ENCODE results near the gene NEU4. TPM values are rescaled to one million over a fixed set of nuclear protein-coding genes. Genes with fewer than 3 reads are reported as not detected.
"Not testable (repeated sequence)": the region's sequence is repeated elsewhere in the genome, so short reads cannot be mapped to it uniquely, and the experiment has no call there.

The NEU4 gene
- polyA plus RNA-seq, 1 experiment: not detected

GRCh38 chr2:241776336-241777169 lies 32.4 kb upstream of the NEU4 start, which contains the start of gene GAL3ST2:
TSS of gene GAL3ST2 (plus strand) at chr2:241776822. CDS start at chr2:241776956, 134 bp downstream.
- no peaks in the 10 kb centered on the region for H3K27me3 ChIP-seq (ENCODE audit: control insufficient read depth, insufficient read depth, low read length)
- DNase-seq (ENCODE audit: low read depth, low spot score): no peak
- TF ChIP-seq CTCF (IDR thresholded peaks at IDR 0.05; ENCODE audit: low read depth, low read length): no peak
- ChIA-PET CTCF (no interaction called here), POLR2A (interaction anchor here (0.5 kb wide), 1 partner anchor 16 kb away, joined by 3 read pairs; no protein-coding TSS in a partner anchor)
- no peaks in the 10 kb centered on the region; the same call in 1 of the 2 replicates for H3K9me3 ChIP-seq (ENCODE audit: control insufficient read depth, insufficient read depth, low read length)
- H3K4me3 ChIP-seq (ENCODE audit: low read depth, low read length): no peak within 1 kb of the TSS
- no peak within 1 kb of the TSS for H3K27ac ChIP-seq (ENCODE audit: low read depth, low read length)

- DNase-seq (ENCODE audit: low read depth, low spot score): no peak
- TF ChIP-seq CTCF (IDR thresholded peaks at IDR 0.05; ENCODE audit: low read depth, low read length): no peak
- ChIA-PET POLR2A (no interaction called here), CTCF (no interaction called here)
- Histone ChIP-seq H3K27ac (ENCODE audit: low read depth, low read length) (no peak overlapping the region), H3K9me3 (ENCODE audit: control insufficient read depth, insufficient read depth, low read length) (no peaks in the 10 kb centered on the region; the same call in 1 of the 2 replicates), H3K4me3 (ENCODE audit: low read depth, low read length) (no peak overlapping the region), H3K27me3 (ENCODE audit: control insufficient read depth, insufficient read depth, low read length) (no peaks in the 10 kb centered on the region)
These were observed 31.8 kb upstream of the NEU4 start for GRCh38 chr2:241777170-241777685.

GRCh38 chr2:241777686-241778627 lies 31.0 kb upstream of the NEU4 start:
- H3K27me3 ChIP-seq (ENCODE audit: control insufficient read depth, insufficient read depth, low read length): no peaks in the 10 kb centered on the region
- POLR2A ChIA-PET: no interaction called here
- no peak for TF ChIP-seq CTCF (IDR thresholded peaks at IDR 0.05; ENCODE audit: low read depth, low read length)
- CTCF ChIA-PET: no interaction called here
- H3K9me3 ChIP-seq (ENCODE audit: control insufficient read depth, insufficient read depth, low read length): no peaks in the 10 kb centered on the region; the same call in none of the 2 replicates
- no peak for DNase-seq (ENCODE audit: low read depth, low spot score)
- no peak overlapping the region for H3K27ac ChIP-seq (ENCODE audit: low read depth, low read length)
- no peak overlapping the region for H3K4me3 ChIP-seq (ENCODE audit: low read depth, low read length)

- ChIA-PET POLR2A (no interaction called here), CTCF (no interaction called here)
- no peak for TF ChIP-seq CTCF (IDR thresholded peaks at IDR 0.05; ENCODE audit: low read depth, low read length)
- H3K27ac ChIP-seq (ENCODE audit: low read depth, low read length): no peak overlapping the region
- DNase-seq (ENCODE audit: low read depth, low spot score): no peak
- no peaks in the 10 kb centered on the region; the same call in none of the 2 replicates for H3K9me3 ChIP-seq (ENCODE audit: control insufficient read depth, insufficient read depth, low read length)
- H3K4me3 ChIP-seq (ENCODE audit: low read depth, low read length): no peak overlapping the region
- H3K27me3 ChIP-seq (ENCODE audit: control insufficient read depth, insufficient read depth, low read length): no peaks in the 10 kb centered on the region
These were observed 27.9 kb upstream of the NEU4 start for GRCh38 chr2:241780939-241781569.

GRCh38 chr2:241782053-241782452 lies 26.9 kb upstream of the NEU4 start:
- H3K4me3 ChIP-seq (ENCODE audit: low read depth, low read length); H3K27ac ChIP-seq (ENCODE audit: low read depth, low read length); H3K27me3 ChIP-seq (ENCODE audit: control insufficient read depth, insufficient read depth, low read length); CTCF ChIA-PET; H3K9me3 ChIP-seq (ENCODE audit: control insufficient read depth, insufficient read depth, low read length); POLR2A ChIA-PET; DNase-seq (ENCODE audit: low read depth, low spot score): not testable (repeated sequence)

Measured in AG04450 (cell line).